HG02571 (cell line): ENCODE data around the gene SUPT7L.
"Not testable (repeated sequence)": the region's sequence is repeated elsewhere in the genome, so short reads cannot be mapped to it uniquely, and the experiment has no call there.

Experiments
- ATAC-seq: cut with Tn5 transposase; IDR thresholded peaks from one replicate; pipeline ENCODE4 v1.9.1; 2021; ENCODE audit warnings: mild to moderate bottlenecking, moderate library complexity; ENCODE audit not compliant: unreplicated experiment

The SUPT7L gene

GRCh38 chr2:27685577-27685976, 22.2 kb upstream of the SUPT7L start:
- ATAC-seq: no peak

GRCh38 chr2:27685006-27685405, 21.6 kb upstream of the SUPT7L start:
- not testable (repeated sequence) for ATAC-seq

- ATAC-seq: no peak
These were observed 20.1 kb upstream of the SUPT7L start for GRCh38 chr2:27683390-27684071.

GRCh38 chr2:27682334-27682771, 18.9 kb upstream of the SUPT7L start:
- not testable (repeated sequence) for ATAC-seq

- no peak for ATAC-seq
These were observed 18.4 kb upstream of the SUPT7L start for GRCh38 chr2:27681841-27682240.

- ATAC-seq: no peak
These were observed 17.2 kb upstream of the SUPT7L start for GRCh38 chr2:27680571-27680970.

- no peak for ATAC-seq
These were observed 9.5 kb upstream of the SUPT7L start for GRCh38 chr2:27672723-27673486.

- no peak for ATAC-seq
These were observed 7.8 kb upstream of the SUPT7L start for GRCh38 chr2:27671235-27671634.

GRCh38 chr2:27667446-27667845, 4.0 kb upstream of the SUPT7L start:
- ATAC-seq: no peak

- no peak for ATAC-seq
These were observed 1.4 kb upstream of the SUPT7L start for GRCh38 chr2:27664622-27665363.

- peak; percentile 28 for ATAC-seq
These were observed 750 bp upstream of the SUPT7L start for GRCh38 chr2:27664154-27664574.

GRCh38 chr2:27661371-27661770, 2.0 kb downstream of the SUPT7L start:
- no peak for ATAC-seq

- ATAC-seq: no peak
These were observed 8.1 kb downstream of the SUPT7L start for GRCh38 chr2:27655155-27655951.

- ATAC-seq: no peak
These were observed 10.0 kb downstream of the SUPT7L start for GRCh38 chr2:27653397-27653796.

- ATAC-seq: no peak
These were observed 10.6 kb downstream of the SUPT7L start for GRCh38 chr2:27652790-27653189.

- ATAC-seq: no peak
These were observed 11.1 kb downstream of the SUPT7L start for GRCh38 chr2:27652341-27652740.

GRCh38 chr2:27651056-27651455, 12.4 kb downstream of the SUPT7L start:
- ATAC-seq: no peak

- ATAC-seq: no peak
These were observed 15.7 kb downstream of the SUPT7L start for GRCh38 chr2:27647737-27648136.

- ATAC-seq: no peak
These were observed 16.1 kb downstream of the SUPT7L start for GRCh38 chr2:27647289-27647688.

- ATAC-seq: no peak
These were observed 18.2 kb downstream of the SUPT7L start for GRCh38 chr2:27645197-27645596.

- no peak for ATAC-seq
These were observed 22.6 kb downstream of the SUPT7L start for GRCh38 chr2:27640722-27641245.
